ENCODE results near the gene SLC24A4. TPM values are rescaled to one million over a fixed set of nuclear protein-coding genes. Genes with fewer than 3 reads are reported as not detected.

The SLC24A4 gene, protein sequence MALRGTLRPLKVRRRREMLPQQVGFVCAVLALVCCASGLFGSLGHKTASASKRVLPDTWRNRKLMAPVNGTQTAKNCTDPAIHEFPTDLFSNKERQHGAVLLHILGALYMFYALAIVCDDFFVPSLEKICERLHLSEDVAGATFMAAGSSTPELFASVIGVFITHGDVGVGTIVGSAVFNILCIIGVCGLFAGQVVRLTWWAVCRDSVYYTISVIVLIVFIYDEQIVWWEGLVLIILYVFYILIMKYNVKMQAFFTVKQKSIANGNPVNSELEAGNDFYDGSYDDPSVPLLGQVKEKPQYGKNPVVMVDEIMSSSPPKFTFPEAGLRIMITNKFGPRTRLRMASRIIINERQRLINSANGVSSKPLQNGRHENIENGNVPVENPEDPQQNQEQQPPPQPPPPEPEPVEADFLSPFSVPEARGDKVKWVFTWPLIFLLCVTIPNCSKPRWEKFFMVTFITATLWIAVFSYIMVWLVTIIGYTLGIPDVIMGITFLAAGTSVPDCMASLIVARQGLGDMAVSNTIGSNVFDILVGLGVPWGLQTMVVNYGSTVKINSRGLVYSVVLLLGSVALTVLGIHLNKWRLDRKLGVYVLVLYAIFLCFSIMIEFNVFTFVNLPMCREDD
- 0.26 TPM in 1 of 2 replicates, not detected in the other for total RNA-seq
- long read RNA-seq = 0 reads

DNA sequence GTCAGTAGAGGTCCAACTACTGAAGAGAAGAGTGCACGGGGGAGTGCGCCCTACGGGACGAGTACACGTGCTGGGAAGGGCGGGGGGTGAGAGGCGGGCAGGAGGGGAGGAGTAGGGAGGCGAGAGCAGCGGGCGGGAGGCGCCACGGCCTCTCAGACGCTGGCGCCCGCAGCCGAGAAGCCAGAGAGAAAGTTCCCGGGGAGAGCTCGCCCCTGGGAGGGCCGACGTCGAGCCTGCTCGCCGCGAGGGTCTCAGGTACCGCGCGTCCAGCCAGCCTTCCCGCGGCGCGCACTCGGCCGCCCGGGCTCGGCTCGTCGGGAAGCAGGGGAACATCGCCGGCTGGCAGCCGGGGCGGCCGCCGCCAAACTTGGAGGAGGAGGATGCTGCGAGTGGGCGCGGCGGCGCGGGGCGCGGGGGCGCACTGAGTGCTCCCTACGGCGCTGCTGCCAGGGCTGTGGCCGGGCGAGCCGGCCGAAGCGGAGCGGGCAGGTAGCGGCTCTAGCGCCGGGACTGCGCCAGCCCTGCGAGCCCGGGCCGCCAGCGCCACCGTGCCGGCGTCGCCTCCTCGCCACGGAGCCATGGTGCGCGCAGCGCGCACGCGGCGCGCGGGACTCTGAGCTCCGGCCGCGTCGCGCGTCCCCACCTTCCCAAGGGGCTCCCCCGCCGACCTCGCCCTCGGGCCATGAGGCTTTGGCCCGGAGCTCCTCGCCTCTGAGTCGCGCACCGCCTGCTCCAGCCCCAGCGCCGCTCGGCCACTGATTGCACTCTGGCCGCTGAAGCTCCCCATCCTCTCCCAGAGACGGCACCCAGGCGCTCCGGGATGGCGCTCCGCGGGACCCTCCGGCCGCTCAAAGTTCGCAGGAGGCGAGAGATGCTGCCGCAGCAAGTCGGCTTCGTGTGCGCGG, at the start of gene SLC24A4:
Gene SLC24A4 (plus strand): TSS at position 155 of the 905 bp plus-strand sequence. CDS start 666 bp downstream, at position 821.
- Mint-ChIP-seq H3K36me3 (ENCODE audit: low read depth) (no peaks in the 10 kb centered on the region), H3K27ac (ENCODE audit: unreplicated experiment) (no peak within 1 kb of the TSS), H3K4me3 (peak within 1 kb of the TSS; percentile 77), H3K4me1 (peaks cover 10% of the 10 kb centered on the region), H3K27me3 (ENCODE audit: low read depth) (peaks cover 97% of the 10 kb centered on the region), H3K9me3 (no peaks in the 10 kb centered on the region)
- no peak for TF ChIP-seq CTCF (conservative IDR thresholded peaks at IDR 0.05)
- DNase-seq (ENCODE audit: low read depth, low spot score) = no peak

DNA sequence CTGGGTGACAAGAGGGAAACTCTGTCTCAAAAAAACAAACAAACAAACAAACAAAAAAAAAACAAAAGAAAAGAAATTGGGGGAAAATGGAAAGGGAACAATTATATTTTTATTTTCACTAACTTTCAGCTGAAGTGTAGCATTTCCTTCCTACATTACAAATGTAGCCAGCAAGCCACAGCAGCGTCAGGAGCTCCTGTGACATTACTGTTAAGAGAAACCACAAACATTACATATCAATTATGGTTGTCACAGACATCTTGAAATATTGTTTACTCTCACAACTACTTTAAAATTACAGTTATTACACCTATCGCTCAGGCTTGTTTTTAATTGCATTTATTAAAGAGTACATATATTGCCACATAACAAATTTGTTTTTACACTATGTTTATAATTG, 49.8 kb upstream of the SLC24A4 start:
- no peak for DNase-seq (ENCODE audit: low read depth, low spot score)
- Mint-ChIP-seq H3K4me1 (no peaks in the 10 kb centered on the region), H3K27ac (ENCODE audit: unreplicated experiment) (no peak overlapping the region), H3K4me3 (no peak overlapping the region), H3K36me3 (ENCODE audit: low read depth) (no peaks in the 10 kb centered on the region), H3K9me3 (peaks cover 6% of the 10 kb centered on the region), H3K27me3 (ENCODE audit: low read depth) (peaks cover 38% of the 10 kb centered on the region)
- no peak for TF ChIP-seq CTCF (conservative IDR thresholded peaks at IDR 0.05)

DNA sequence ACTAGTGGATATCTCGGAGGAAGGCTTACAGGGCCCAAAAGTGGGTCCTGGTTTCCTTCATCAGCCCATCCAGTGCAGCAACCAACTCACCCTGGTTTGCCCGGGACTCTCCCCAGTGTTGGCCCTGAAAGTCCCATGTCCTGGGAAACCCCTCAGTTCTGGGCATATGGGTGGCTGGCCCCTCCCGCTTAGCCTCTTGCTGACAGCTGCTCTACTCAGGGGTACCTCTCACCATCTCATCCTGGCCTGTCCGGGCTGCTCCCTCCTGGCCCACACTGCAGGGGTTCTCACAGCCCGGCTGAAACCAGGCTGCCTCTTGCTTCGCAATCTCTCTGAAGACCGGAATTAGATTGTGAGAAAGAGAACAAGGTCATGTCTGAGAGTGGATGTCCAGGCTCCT, 48.9 kb upstream of the SLC24A4 start:
- no peaks in the 10 kb centered on the region for H3K36me3 Mint-ChIP-seq (ENCODE audit: low read depth)
- H3K27ac Mint-ChIP-seq (ENCODE audit: unreplicated experiment) = no peak overlapping the region
- H3K9me3 Mint-ChIP-seq = peaks cover 6% of the 10 kb centered on the region
- TF ChIP-seq CTCF (conservative IDR thresholded peaks at IDR 0.05) = no peak
- no peaks in the 10 kb centered on the region for H3K4me1 Mint-ChIP-seq
- peaks cover 38% of the 10 kb centered on the region for H3K27me3 Mint-ChIP-seq (ENCODE audit: low read depth)
- no peak overlapping the region for H3K4me3 Mint-ChIP-seq
- no peak for DNase-seq (ENCODE audit: low read depth, low spot score)

- TF ChIP-seq CTCF (conservative IDR thresholded peaks at IDR 0.05) = no peak
- Mint-ChIP-seq H3K27me3 (ENCODE audit: low read depth) (peaks cover 23% of the 10 kb centered on the region), H3K4me3 (no peak overlapping the region), H3K36me3 (ENCODE audit: low read depth) (no peaks in the 10 kb centered on the region), H3K9me3 (no peaks in the 10 kb centered on the region), H3K4me1 (no peaks in the 10 kb centered on the region), H3K27ac (ENCODE audit: unreplicated experiment) (peak overlapping the region; percentile 59)
- DNase-seq (ENCODE audit: low read depth, low spot score) = no peak
Observed at GRCh38 chr14:92276074-92276473, 46.9 kb upstream of the SLC24A4 start.

DNA sequence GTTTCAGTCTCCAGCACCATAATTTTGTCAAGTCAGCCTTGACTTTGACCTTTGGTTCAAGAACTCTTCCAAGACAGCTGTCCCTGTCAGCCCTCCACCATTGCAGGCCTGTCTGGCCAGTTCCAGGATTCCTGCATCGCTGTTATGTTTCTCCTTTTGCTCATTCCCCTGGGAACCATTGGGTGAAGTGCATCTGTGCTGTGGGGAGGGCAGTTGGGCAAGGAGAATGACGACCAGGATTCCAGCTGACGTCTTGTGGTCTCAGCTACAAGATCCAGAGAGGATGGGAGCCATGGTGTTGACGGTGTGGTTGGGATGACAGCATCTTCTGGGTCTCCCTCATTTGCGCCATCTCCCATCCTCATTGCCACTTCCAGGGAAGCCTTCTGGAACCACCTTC, 45.9 kb upstream of the SLC24A4 start:
- H3K4me3 Mint-ChIP-seq = no peak overlapping the region
- no peaks in the 10 kb centered on the region for H3K36me3 Mint-ChIP-seq (ENCODE audit: low read depth)
- no peak for TF ChIP-seq CTCF (conservative IDR thresholded peaks at IDR 0.05)
- no peak for DNase-seq (ENCODE audit: low read depth, low spot score)
- H3K9me3 Mint-ChIP-seq = peaks cover 2% of the 10 kb centered on the region
- H3K27me3 Mint-ChIP-seq (ENCODE audit: low read depth) = peaks cover 17% of the 10 kb centered on the region
- H3K27ac Mint-ChIP-seq (ENCODE audit: unreplicated experiment) = no peak overlapping the region
- no peaks in the 10 kb centered on the region for H3K4me1 Mint-ChIP-seq
